Caco-2 (cell line): Measurements from ENCODE around the gene CDK5R1. TPM values are rescaled to one million over a fixed set of nuclear protein-coding genes. Genes with fewer than 3 reads are reported as not detected.

Experiments used
- BruUV-seq: library from RNA; stranded (reverse); fragments of 400-500 nt; replicated peaks from 2 replicates; lab custom pipeline; 2021; lab: Mats Ljungman, UMichigan
- CTCF ChIA-PET: fragments of 300-600 bp; sonication (Branson Sonifier 250); formaldehyde crosslinking; loops from one replicate; lab custom pipeline; 2022; ENCODE audit warnings: antibody characterized with exemption; lab: Charles Lee
- POLR2A ChIA-PET: fragments of 300-600 bp; sonication (Branson Sonifier 250); formaldehyde crosslinking; loops from one replicate; lab custom pipeline; 2022; ENCODE audit warnings: antibody characterized with exemption; lab: Charles Lee
- DNase-seq, 2 experiments: peaks; one replicate each; pipeline versions ENCODE4 v3.0.0 to v3.0.0-alpha.2; 2020 to 2022
- H3K27me3 ChIP-seq: replicated peaks from 2 replicates; pipeline ENCODE4 v1.6.0; 2011; ENCODE audit warnings: low read length; ENCODE audit not compliant: control insufficient read depth, insufficient read depth
- H3K36me3 ChIP-seq: 2 replicates; pipeline ENCODE4 v1.5.1; 2011; ENCODE audit warnings: low read length; ENCODE audit not compliant: control insufficient read depth, insufficient read depth
- H3K4me1 ChIP-seq: fragments of 250-450 bp; sonication (Bioruptor Pico); 2 replicates; pipeline ENCODE4 v1.5.1; 2020; ENCODE audit warnings: mild to moderate bottlenecking
- H3K4me3 ChIP-seq: 2 replicates; pipeline ENCODE4 v1.5.1; 2011; ENCODE audit warnings: low read depth, mild to moderate bottlenecking, control low read depth, low read length
- H3K9me3 ChIP-seq: fragments of 250-450 bp; sonication (Bioruptor Pico); 2 replicates; pipeline ENCODE4 v1.5.1; 2020; ENCODE audit warnings: mild to moderate bottlenecking, moderate library complexity
- H3K27ac Mint-ChIP-seq: one replicate; pipeline ENCODE4 v1.8.0; 2022; ENCODE audit warnings: mixed read lengths; ENCODE audit not compliant: unreplicated experiment
- H3K27me3 Mint-ChIP-seq: one replicate; pipeline ENCODE4 v1.8.0; 2022; ENCODE audit warnings: mixed read lengths; ENCODE audit not compliant: insufficient read depth, unreplicated experiment
- H3K36me3 Mint-ChIP-seq: one replicate; pipeline ENCODE4 v1.8.0; 2022; ENCODE audit warnings: mild to moderate bottlenecking, mixed read lengths; ENCODE audit not compliant: insufficient read depth, unreplicated experiment
- H3K4me1 Mint-ChIP-seq: one replicate; pipeline ENCODE4 v1.8.0; 2022; ENCODE audit warnings: low read depth, mixed read lengths; ENCODE audit not compliant: unreplicated experiment
- H3K4me3 Mint-ChIP-seq: one replicate; pipeline ENCODE4 v1.8.0; 2022; ENCODE audit warnings: mild to moderate bottlenecking, moderate library complexity, mixed read lengths; ENCODE audit not compliant: unreplicated experiment
- H3K9me3 Mint-ChIP-seq: one replicate; pipeline ENCODE4 v1.8.0; 2022; ENCODE audit warnings: mixed read lengths; ENCODE audit not compliant: unreplicated experiment
- CTCF ChIP-seq, 2 experiments: fragments of 200-600 bp in 1 of 2; IDR thresholded peaks; 1 replicate in 1 of 2; 2 replicates in 1 of 2; pipeline versions ENCODE4 v1.5.1 to v1.8.0; 2011 to 2022; ENCODE audit warnings: antibody characterized with exemption in 1 of 2, control low read depth in 1 of 2, inconsistent platforms in 1 of 2, low read depth in 1 of 2, low read length in 1 of 2, mild to moderate bottlenecking in 1 of 2, moderate library complexity in 1 of 2; ENCODE audit not compliant: insufficient read depth in 1 of 2, severe bottlenecking in 1 of 2, unreplicated experiment in 1 of 2
- intact Hi-C: fragments of 100-400 bp; cut with micrococcal nuclease; formaldehyde crosslinking; loops from one replicate; pipeline ENCODE4 v1.10.0; 2022; ENCODE audit not compliant: unreplicated experiment
- total RNA-seq: library from RNA; stranded (reverse); gene quantifications from 2 replicates; pipeline ENCODE4 v1.2.3, GENCODE V29; 2022

CDK5R1 gene
- total RNA-seq, 1 experiment from 2014 or later: 6.6 TPM

- Histone ChIP-seq H3K4me1 (no peaks in the 10 kb centered on the region), H3K36me3 (peaks cover 8% of the 10 kb centered on the region), H3K4me3 (no peak overlapping the region), H3K27me3 (no peaks in the 10 kb centered on the region), H3K9me3 (no peaks in the 10 kb centered on the region)
- intact Hi-C loops: no loop called here
- no TSS peak for BruUV-seq
- no peak for DNase-seq
- TF ChIP-seq CTCF (IDR thresholded peaks at IDR 0.05; ENCODE audit: insufficient read depth in 1 of 2, low read depth in 1 of 2, low read length in 1 of 2, severe bottlenecking in 1 of 2, unreplicated experiment in 1 of 2): no peak
- ChIA-PET CTCF (no interaction called here), POLR2A (interaction anchor here (0.9 kb wide), 1 partner anchor 27 kb away, joined by 4 read pairs; the partner anchor contains the start of gene PSMD11)
- H3K9me3 Mint-ChIP-seq: no peaks in the 10 kb centered on the region
- no peaks in the 10 kb centered on the region for H3K4me1 Mint-ChIP-seq
- no peak overlapping the region for H3K27ac Mint-ChIP-seq
- H3K36me3 Mint-ChIP-seq: peaks cover 93% of the 10 kb centered on the region
- H3K4me3 Mint-ChIP-seq: no peak overlapping the region
- no peaks in the 10 kb centered on the region for H3K27me3 Mint-ChIP-seq
Measured at GRCh38 chr17:32471652-32472051, 15.1 kb upstream of the CDK5R1 start.

GRCh38 chr17:32475258-32475657 is 11.5 kb upstream of the CDK5R1 start:
- no peaks in the 10 kb centered on the region for H3K4me1 Mint-ChIP-seq
- peaks cover 12% of the 10 kb centered on the region for H3K36me3 ChIP-seq
- ChIA-PET POLR2A (no interaction called here), CTCF (interaction anchor here (0.6 kb wide), 1 partner anchor 35 kb away, joined by 3 read pairs; no protein-coding TSS in a partner anchor)
- H3K4me3 Mint-ChIP-seq: no peak overlapping the region
- no peaks in the 10 kb centered on the region for H3K27me3 Mint-ChIP-seq
- H3K9me3 ChIP-seq: no peaks in the 10 kb centered on the region
- H3K36me3 Mint-ChIP-seq: peaks cover 95% of the 10 kb centered on the region
- no peaks in the 10 kb centered on the region for H3K27me3 ChIP-seq
- H3K4me1 ChIP-seq: no peaks in the 10 kb centered on the region
- no peak overlapping the region for H3K27ac Mint-ChIP-seq
- BruUV-seq: no TSS peak
- intact Hi-C loops: no loop called here
- no peak overlapping the region for H3K4me3 ChIP-seq
- no peak for TF ChIP-seq CTCF (IDR thresholded peaks at IDR 0.05; ENCODE audit: insufficient read depth in 1 of 2, low read depth in 1 of 2, low read length in 1 of 2, severe bottlenecking in 1 of 2, unreplicated experiment in 1 of 2)
- no peak for DNase-seq
- no peaks in the 10 kb centered on the region for H3K9me3 Mint-ChIP-seq

GRCh38 chr17:32477220-32477619 is 9.6 kb upstream of the CDK5R1 start:
- no peak overlapping the region for H3K27ac Mint-ChIP-seq
- no TSS peak for BruUV-seq
- CTCF ChIA-PET: no interaction called here

More at GRCh38 chr17:32477220-32477619, 9.6 kb upstream of the CDK5R1 start:
- no peaks in the 10 kb centered on the region for H3K4me1 ChIP-seq
- H3K27me3 ChIP-seq: no peaks in the 10 kb centered on the region
- no peak for TF ChIP-seq CTCF (IDR thresholded peaks at IDR 0.05; ENCODE audit: insufficient read depth in 1 of 2, low read depth in 1 of 2, low read length in 1 of 2, severe bottlenecking in 1 of 2, unreplicated experiment in 1 of 2)
- H3K9me3 Mint-ChIP-seq: no peaks in the 10 kb centered on the region
- H3K36me3 ChIP-seq: peaks cover 9% of the 10 kb centered on the region
- POLR2A ChIA-PET: no interaction called here
- no peaks in the 10 kb centered on the region for H3K4me1 Mint-ChIP-seq
- H3K27me3 Mint-ChIP-seq: no peaks in the 10 kb centered on the region
- no peak overlapping the region for H3K4me3 ChIP-seq
- no peak overlapping the region for H3K4me3 Mint-ChIP-seq
- H3K9me3 ChIP-seq: no peaks in the 10 kb centered on the region
- H3K36me3 Mint-ChIP-seq: peaks cover 92% of the 10 kb centered on the region
- DNase-seq: no peak
- intact Hi-C loops: no loop called here
